Hepatocyte (in vitro differentiated cells): ENCODE results near the gene MT4. TPM values are rescaled to one million over a fixed set of nuclear protein-coding genes. Genes with fewer than 3 reads are reported as not detected.

ENCODE experiments used
- DNase-seq: peaks from one replicate; pipeline ENCODE4 v3.0.0-alpha.2; 2016; ENCODE audit warnings: low spot score
- H2AFZ ChIP-seq: fragments of 200-600 bp; sonication (generic); 2 replicates; pipeline ENCODE4 v1.6.0; 2016; ENCODE audit warnings: antibody characterized with exemption, mild to moderate bottlenecking
- H3K27ac ChIP-seq: fragments of 200-600 bp; sonication (generic); 2 replicates; pipeline ENCODE4 v1.5.1; 2016; ENCODE audit warnings: mild to moderate bottlenecking
- H3K27me3 ChIP-seq: fragments of 200-600 bp; sonication (generic); 2 replicates; pipeline ENCODE4 v1.6.1; 2016
- H3K36me3 ChIP-seq: fragments of 200-600 bp; sonication (generic); replicated peaks from 2 replicates; pipeline ENCODE4 v1.5.1; 2016; ENCODE audit warnings: low read depth; ENCODE audit not compliant: insufficient read depth
- H3K4me1 ChIP-seq: fragments of 200-600 bp; sonication (generic); 2 replicates; pipeline ENCODE4 v1.5.1; 2016; ENCODE audit warnings: mild to moderate bottlenecking, moderate library complexity; ENCODE audit not compliant: insufficient read depth
- H3K4me2 ChIP-seq: fragments of 200-600 bp; sonication (generic); 2 replicates; pipeline ENCODE4 v1.6.0; 2016
- H3K4me3 ChIP-seq: fragments of 200-600 bp; sonication (generic); 2 replicates; pipeline ENCODE4 v1.5.1; 2016; ENCODE audit warnings: mild to moderate bottlenecking
- H3K79me2 ChIP-seq: fragments of 200-600 bp; sonication (generic); 2 replicates; pipeline ENCODE4 v1.6.0; 2017; ENCODE audit warnings: mild to moderate bottlenecking
- H3K9me2 ChIP-seq: fragments of 200-600 bp; sonication (generic); replicated peaks from 2 replicates; pipeline ENCODE4 v1.6.0; 2017; ENCODE audit warnings: mild to moderate bottlenecking; ENCODE audit not compliant: insufficient read depth
- H3K9me3 ChIP-seq: fragments of 200-600 bp; sonication (generic); 2 replicates; pipeline ENCODE4 v1.5.1; 2016; ENCODE audit warnings: low read depth, mild to moderate bottlenecking
- H4K20me1 ChIP-seq: fragments of 200-600 bp; sonication (generic); 2 replicates; pipeline ENCODE4 v1.6.0; 2016; ENCODE audit warnings: mild to moderate bottlenecking; ENCODE audit not compliant: insufficient read depth, poor library complexity, severe bottlenecking
- CTCF ChIP-seq: fragments of 200-600 bp; sonication (generic); IDR thresholded peaks from 2 replicates; pipeline ENCODE4 v1.5.1; 2016; ENCODE audit warnings: antibody characterized with exemption, mild to moderate bottlenecking; ENCODE audit not compliant: poor library complexity
- EZH2 ChIP-seq: fragments of 200-600 bp; sonication (generic); IDR thresholded peaks from 2 replicates; pipeline ENCODE4 v1.6.1; 2016; ENCODE audit warnings: antibody characterized with exemption, mild to moderate bottlenecking, borderline replicate concordance
- EZH2phosphoT487 ChIP-seq: fragments of 200-600 bp; sonication (generic); IDR thresholded peaks from one replicate; pipeline ENCODE4 v1.6.1; 2018; ENCODE audit warnings: antibody characterized with exemption, mild to moderate bottlenecking, low read depth, moderate library complexity; ENCODE audit not compliant: unreplicated experiment, severe bottlenecking
- WGBS: methylation state at CpG from one replicate; pipeline ENCODE4 v1.1.6; 2016; ENCODE audit warnings: low lambda C conversion rate; ENCODE audit errors: missing lambda C conversion rate; 5-methylcytosine and 5-hydroxymethylcytosine counted together
- polyA plus RNA-seq: library from polyadenylated mRNA; unstranded; fragments of >200 nt; fragmentation: Nextera tagmentation; extraction: Ambion mirVana; gene quantifications from 2 replicates; pipeline ENCODE4 v1.2.1, GENCODE V29; 2016
- total RNA-seq: library from RNA; depleted of rRNA; stranded (reverse); fragments of >200 nt; gene quantifications from 2 replicates; pipeline ENCODE4 v1.2.3, GENCODE V29; 2014

The MT4 gene
- total RNA-seq: not detected in 2 replicates
- not detected in 2 replicates for polyA plus RNA-seq

GRCh38 chr16:56564793-56565477, at the start of gene MT4:
Gene MT4 (plus strand): TSS chr16:56565073. CDS start chr16:56565129, 56 bp downstream.
- Histone ChIP-seq H3K9me2 (no peaks in the 10 kb centered on the region), H3K4me2 (no peak within 1 kb of the TSS), H3K27me3 (peaks cover 3% of the 10 kb centered on the region), H3K79me2 (no peaks in the 10 kb centered on the region), H3K27ac (no peak within 1 kb of the TSS), H3K4me3 (no peak within 1 kb of the TSS), H3K4me1 (no peaks in the 10 kb centered on the region), H3K9me3 (no peaks in the 10 kb centered on the region), H4K20me1 (no peaks in the 10 kb centered on the region), H3K36me3 (no peaks in the 10 kb centered on the region), H2AFZ (no peak within 1 kb of the TSS)
- DNase-seq: no peak
- TF ChIP-seq EZH2 (no peak), EZH2phosphoT487 (no peak), CTCF (no peak)
- 85% methylated on average over 12 of the region's 12 CpGs for WGBS

- H4K20me1 ChIP-seq: no peaks in the 10 kb centered on the region
- no peak overlapping the region for H2AFZ ChIP-seq
- H3K4me1 ChIP-seq: peaks cover 5% of the 10 kb centered on the region
- no peak overlapping the region for H3K4me3 ChIP-seq
- no peaks in the 10 kb centered on the region for H3K36me3 ChIP-seq
- TF ChIP-seq EZH2phosphoT487 (no peak), EZH2 (no peak), CTCF (no peak)
- H3K9me2 ChIP-seq: no peaks in the 10 kb centered on the region
- no peak overlapping the region for H3K4me2 ChIP-seq
- DNase-seq: no peak
- H3K27me3 ChIP-seq: no peaks in the 10 kb centered on the region
- no peaks in the 10 kb centered on the region for H3K9me3 ChIP-seq
- peaks cover 46% of the 10 kb centered on the region for H3K79me2 ChIP-seq
- no peak overlapping the region for H3K27ac ChIP-seq
- WGBS: 94% methylated on average over 6 of the region's 6 CpGs
Measured at GRCh38 chr16:56515665-56516064, 49.2 kb upstream of the MT4 start.

- Histone ChIP-seq H2AFZ (no peak overlapping the region), H3K36me3 (no peaks in the 10 kb centered on the region), H3K9me3 (no peaks in the 10 kb centered on the region), H3K79me2 (peaks cover 44% of the 10 kb centered on the region), H3K4me1 (peaks cover 5% of the 10 kb centered on the region), H3K4me2 (no peak overlapping the region), H4K20me1 (no peaks in the 10 kb centered on the region), H3K9me2 (no peaks in the 10 kb centered on the region), H3K27me3 (no peaks in the 10 kb centered on the region), H3K27ac (no peak overlapping the region), H3K4me3 (no peak overlapping the region)
- TF ChIP-seq EZH2 (no peak), CTCF (no peak), EZH2phosphoT487 (no peak)
- DNase-seq: no peak
- 88% methylated on average over 2 of the region's 2 CpGs for WGBS
Measured at GRCh38 chr16:56517206-56517605, 47.7 kb upstream of the MT4 start.
